Astrocyte (in vitro differentiated cells and primary cell): ENCODE data around the gene RANBP3. TPM values are rescaled to one million over a fixed set of nuclear protein-coding genes. Genes with fewer than 3 reads are reported as not detected.

Experiments
- DNase-seq: peaks from one replicate; pipeline ENCODE4 v3.0.0-alpha.2; 2010; ENCODE audit warnings: low read depth
- FAIRE-seq: peaks from 2 replicates; lab custom pipeline; 2011; peaks lifted over from hg19 to GRCh38; lab: Jason Lieb, UNC
- H2AFZ ChIP-seq: 2 replicates; pipeline ENCODE4 v1.6.0; 2012; ENCODE audit warnings: low read depth, low read length, inconsistent platforms
- H3K27ac ChIP-seq: 2 replicates; pipeline ENCODE4 v1.5.1; 2011; ENCODE audit warnings: low read depth, low read length, inconsistent platforms
- H3K27me3 ChIP-seq: 2 replicates; pipeline ENCODE4 v1.6.0; 2011; ENCODE audit warnings: low read length, inconsistent platforms; ENCODE audit not compliant: insufficient read depth
- H3K36me3 ChIP-seq: 2 replicates; pipeline ENCODE4 v1.5.1; 2011; ENCODE audit warnings: low read length, inconsistent platforms; ENCODE audit not compliant: insufficient read depth
- H3K4me1 ChIP-seq: 2 replicates; pipeline ENCODE4 v1.5.1; 2011; ENCODE audit warnings: low read length, inconsistent platforms; ENCODE audit not compliant: insufficient read depth
- H3K4me2 ChIP-seq: 2 replicates; pipeline ENCODE4 v1.6.0; 2012; ENCODE audit warnings: low read length, inconsistent platforms
- H3K4me3 ChIP-seq: 2 replicates; pipeline ENCODE4 v1.5.1; 2011; ENCODE audit warnings: low read depth, mild to moderate bottlenecking, low read length, inconsistent platforms; ENCODE audit not compliant: insufficient read depth
- H3K79me2 ChIP-seq: 2 replicates; pipeline ENCODE4 v1.6.0; 2012; ENCODE audit warnings: mild to moderate bottlenecking, low read length, inconsistent platforms; ENCODE audit not compliant: insufficient read depth
- H3K9ac ChIP-seq: 2 replicates; pipeline ENCODE4 v1.6.0; 2012; ENCODE audit warnings: mild to moderate bottlenecking, low read length, inconsistent platforms
- H3K9me3 ChIP-seq: 2 replicates; pipeline ENCODE4 v1.5.1; 2012; ENCODE audit warnings: low read depth, mild to moderate bottlenecking, low read length, inconsistent platforms; ENCODE audit not compliant: insufficient read depth
- H4K20me1 ChIP-seq: 2 replicates; pipeline ENCODE4 v1.6.0; 2012; ENCODE audit warnings: low read length, inconsistent platforms; ENCODE audit not compliant: insufficient read depth
- H3K27ac Mint-ChIP-seq: one replicate; pipeline ENCODE4 v1.8.0; 2021; ENCODE audit warnings: mild to moderate bottlenecking, mixed read lengths; ENCODE audit not compliant: unreplicated experiment
- H3K27me3 Mint-ChIP-seq: one replicate; pipeline ENCODE4 v1.8.0; 2021; ENCODE audit warnings: low read depth, mixed read lengths; ENCODE audit not compliant: unreplicated experiment
- H3K36me3 Mint-ChIP-seq: one replicate; pipeline ENCODE4 v1.8.0; 2021; ENCODE audit warnings: low read depth, mixed read lengths; ENCODE audit not compliant: unreplicated experiment
- H3K4me1 Mint-ChIP-seq: one replicate; pipeline ENCODE4 v1.8.0; 2021; ENCODE audit warnings: low read depth, mixed read lengths; ENCODE audit not compliant: unreplicated experiment
- H3K4me3 Mint-ChIP-seq: one replicate; pipeline ENCODE4 v1.8.0; 2021; ENCODE audit warnings: mild to moderate bottlenecking, moderate library complexity, mixed read lengths; ENCODE audit not compliant: unreplicated experiment
- H3K9me3 Mint-ChIP-seq: one replicate; pipeline ENCODE4 v1.8.0; 2021; ENCODE audit warnings: mild to moderate bottlenecking, mixed read lengths; ENCODE audit not compliant: unreplicated experiment
- CTCF ChIP-seq: IDR thresholded peaks from 2 replicates; pipeline ENCODE4 v1.5.1; 2011; ENCODE audit warnings: low read depth, mild to moderate bottlenecking, inconsistent platforms, low read length, moderate library complexity; ENCODE audit not compliant: insufficient read depth
- EZH2 ChIP-seq: IDR thresholded peaks from 2 replicates; pipeline ENCODE4 v1.6.1; 2012; ENCODE audit warnings: mild to moderate bottlenecking, low read length, inconsistent platforms; ENCODE audit not compliant: insufficient read depth
- total RNA-seq: library from RNA; stranded (reverse); gene quantifications from 2 replicates; pipeline ENCODE4 v1.2.1, GENCODE V29; 2021

Gene RANBP3
- total RNA-seq, 1 donor from 2014 or later: 70.5 TPM

- H3K36me3 ChIP-seq: no peaks in the 10 kb centered on the region
- H3K4me1 Mint-ChIP-seq: peaks cover 9% of the 10 kb centered on the region
- no peaks in the 10 kb centered on the region for H3K79me2 ChIP-seq
- peaks cover 2% of the 10 kb centered on the region for H3K36me3 Mint-ChIP-seq
- DNase-seq (peak; percentile 57), FAIRE-seq (no peak)
- no peak overlapping the region for H3K27ac Mint-ChIP-seq
- H3K4me3 Mint-ChIP-seq: no peak overlapping the region
- peaks cover 6% of the 10 kb centered on the region for H3K27me3 Mint-ChIP-seq
- peak overlapping the region; percentile 41 for H2AFZ ChIP-seq
- peak overlapping the region; percentile 35 for H3K4me2 ChIP-seq
- H3K27me3 ChIP-seq: peaks cover 3% of the 10 kb centered on the region
- no peak overlapping the region for H3K4me3 ChIP-seq
- peaks cover 4% of the 10 kb centered on the region for H3K9me3 Mint-ChIP-seq
- H3K9me3 ChIP-seq: no peaks in the 10 kb centered on the region
- H3K9ac ChIP-seq: no peak overlapping the region
- TF ChIP-seq EZH2 (no peak), CTCF (no peak)
- H4K20me1 ChIP-seq: no peaks in the 10 kb centered on the region
- H3K27ac ChIP-seq: no peak overlapping the region
- peaks cover 7% of the 10 kb centered on the region for H3K4me1 ChIP-seq
Observed at GRCh38 chr19:5880604-5881078, 97.3 kb downstream of the RANBP3 start.

DNA sequence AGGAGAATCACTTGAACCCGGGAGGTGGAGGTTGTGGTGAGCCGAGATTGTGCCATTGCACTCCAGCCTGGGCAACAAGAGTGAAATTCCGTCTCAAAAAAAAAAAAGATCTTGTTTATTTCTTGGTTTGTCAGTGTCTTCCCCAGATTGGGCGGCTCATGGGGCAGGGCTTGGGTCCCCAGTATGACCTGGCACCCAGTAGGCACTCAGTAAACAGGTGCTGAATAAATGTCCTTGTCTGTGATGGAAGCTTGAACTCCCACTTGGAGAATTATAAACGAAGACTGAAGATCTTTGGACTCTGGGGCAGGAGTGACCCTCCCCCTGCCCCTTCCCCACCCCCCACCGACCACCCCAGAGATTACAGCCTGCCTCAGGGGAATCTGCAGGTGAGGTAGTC is 97.7 kb downstream of the RANBP3 start:
- no peak overlapping the region for H2AFZ ChIP-seq
- Mint-ChIP-seq H3K27ac (no peak overlapping the region), H3K36me3 (peaks cover 2% of the 10 kb centered on the region)

More for the DNA sequence above, 97.7 kb downstream of the RANBP3 start:
- Mint-ChIP-seq H3K4me3 (no peak overlapping the region), H3K27me3 (peaks cover 6% of the 10 kb centered on the region), H3K9me3 (peaks cover 4% of the 10 kb centered on the region), H3K4me1 (peaks cover 9% of the 10 kb centered on the region)
- Histone ChIP-seq H3K36me3 (no peaks in the 10 kb centered on the region), H3K4me1 (peaks cover 7% of the 10 kb centered on the region), H3K4me3 (no peak overlapping the region), H3K27ac (no peak overlapping the region), H3K9ac (no peak overlapping the region), H3K9me3 (no peaks in the 10 kb centered on the region), H4K20me1 (no peaks in the 10 kb centered on the region), H3K79me2 (no peaks in the 10 kb centered on the region), H3K4me2 (peak overlapping the region; percentile 11), H3K27me3 (peaks cover 3% of the 10 kb centered on the region)
- FAIRE-seq: no peak
- no peak for DNase-seq
- no peak for TF ChIP-seq EZH2
- no peak for TF ChIP-seq CTCF
